ENCODE results near the gene CNTNAP2. TPM values are rescaled to one million over a fixed set of nuclear protein-coding genes. Genes with fewer than 3 reads are reported as not detected.

The CNTNAP2 gene
- total RNA-seq, 1 donor from 2014 or later = 9.2 TPM

DNA sequence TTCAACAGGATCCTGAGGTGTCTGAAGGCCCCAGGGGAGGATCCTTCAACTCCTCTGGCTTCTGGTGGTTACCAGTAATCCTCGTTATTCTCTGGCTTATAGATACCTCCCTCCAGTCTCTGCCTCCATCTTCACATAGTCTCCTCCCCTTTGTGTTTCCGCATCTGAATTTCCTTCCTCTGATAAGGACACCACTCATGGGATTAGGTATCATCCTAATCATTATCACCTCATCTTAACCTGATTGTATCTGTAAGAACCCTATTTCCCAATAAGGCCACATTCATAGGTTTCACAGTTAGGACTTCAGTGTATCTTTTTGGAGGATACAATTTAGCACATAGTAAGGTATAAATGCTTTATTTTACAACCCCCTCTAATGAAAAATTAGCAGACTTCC is 1189.2 kb downstream of the CNTNAP2 start:
- H3K4me3 ChIP-seq (ENCODE audit: low read depth, low read length) = no peak overlapping the region
- DNase-seq (ENCODE audit: low read depth) = no peak
- no peak for TF ChIP-seq CTCF (conservative IDR thresholded peaks at IDR 0.05; ENCODE audit: low read depth, low read length)

DNA sequence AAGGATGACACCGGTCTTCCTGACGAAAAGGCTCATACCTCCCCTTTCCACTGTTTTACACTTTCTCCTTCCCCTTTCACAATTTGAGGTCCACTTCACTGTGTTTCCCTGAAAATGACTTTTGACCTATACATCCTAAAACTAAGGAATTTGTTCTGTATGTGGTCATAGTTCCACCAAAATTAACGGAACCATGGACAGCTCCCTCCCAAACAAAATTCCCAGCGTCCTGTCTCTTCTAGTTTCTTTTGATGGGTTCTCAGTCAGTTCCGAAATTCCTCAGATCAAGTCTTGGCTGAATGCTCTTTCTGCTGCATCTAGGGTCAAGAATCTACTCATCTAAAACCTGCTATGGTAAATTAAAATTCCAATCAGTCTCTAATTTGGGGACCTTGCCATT is 1191.9 kb downstream of the CNTNAP2 start:
- DNase-seq (ENCODE audit: low read depth) = no peak
- TF ChIP-seq CTCF (conservative IDR thresholded peaks at IDR 0.05; ENCODE audit: low read depth, low read length) = no peak
- no peak overlapping the region for H3K4me3 ChIP-seq (ENCODE audit: low read depth, low read length)

DNA sequence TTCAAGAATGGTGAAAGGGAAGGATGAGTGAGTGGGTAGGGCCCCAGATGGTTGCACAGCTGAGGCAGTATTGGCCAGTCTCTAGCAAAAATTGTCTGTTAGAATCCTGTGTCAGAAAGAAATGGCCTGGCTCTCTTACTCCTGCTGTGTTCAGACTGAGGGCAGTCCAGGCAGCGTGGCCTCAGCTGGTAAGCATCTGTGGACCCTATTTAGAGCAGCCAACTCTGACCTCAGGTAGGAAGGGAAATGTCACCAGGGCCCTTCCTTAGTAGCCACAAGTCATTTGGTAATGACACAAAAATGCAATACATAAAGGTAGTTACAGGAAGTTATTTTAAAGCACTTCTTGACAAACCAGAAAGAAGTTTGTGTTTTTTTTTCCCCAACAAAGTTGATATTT is 1194.7 kb downstream of the CNTNAP2 start:
- no peak overlapping the region for H3K4me3 ChIP-seq (ENCODE audit: low read depth, low read length)
- no peak for TF ChIP-seq CTCF (conservative IDR thresholded peaks at IDR 0.05; ENCODE audit: low read depth, low read length)
- no peak for DNase-seq (ENCODE audit: low read depth)

- no peak overlapping the region for H3K4me3 ChIP-seq (ENCODE audit: low read depth, low read length)
- TF ChIP-seq CTCF (conservative IDR thresholded peaks at IDR 0.05; ENCODE audit: low read depth, low read length) = no peak
- DNase-seq (ENCODE audit: low read depth) = no peak
Observed at GRCh38 chr7:147321504-147321903, 1204.9 kb downstream of the CNTNAP2 start.

GRCh38 chr7:147332988-147333387 is 1216.4 kb downstream of the CNTNAP2 start:
- H3K4me3 ChIP-seq (ENCODE audit: low read depth, low read length) = no peak overlapping the region
- DNase-seq (ENCODE audit: low read depth) = no peak
- TF ChIP-seq CTCF (conservative IDR thresholded peaks at IDR 0.05; ENCODE audit: low read depth, low read length) = no peak

GRCh38 chr7:147363101-147363500 is 1246.5 kb downstream of the CNTNAP2 start:
- DNase-seq (ENCODE audit: low read depth) = no peak
- H3K4me3 ChIP-seq (ENCODE audit: low read depth, low read length) = no peak overlapping the region
- TF ChIP-seq CTCF (conservative IDR thresholded peaks at IDR 0.05; ENCODE audit: low read depth, low read length) = no peak

- no peak for DNase-seq (ENCODE audit: low read depth)
- no peak for TF ChIP-seq CTCF (conservative IDR thresholded peaks at IDR 0.05; ENCODE audit: low read depth, low read length)
- no peak overlapping the region for H3K4me3 ChIP-seq (ENCODE audit: low read depth, low read length)
Observed at GRCh38 chr7:147376192-147376591, 1259.6 kb downstream of the CNTNAP2 start.
